PFSK-1 (cell line): Measurements from ENCODE around the gene NPC1L1.

Experiments used
- FOXP2 ChIP-seq: optimal IDR thresholded peaks from 2 replicates; pipeline ENCODE3; 2011; ENCODE audit warnings: borderline replicate concordance, control low read depth, inconsistent platforms; ENCODE audit not compliant: insufficient read depth; ENCODE audit errors: extremely low read length, extremely low read depth
- POLR2AphosphoS5 ChIP-seq: IDR thresholded peaks from 2 replicates; pipeline ENCODE4 v1.6.1; 2012; ENCODE audit warnings: low read depth, mild to moderate bottlenecking, control low read depth, low read length, moderate library complexity
- SIN3A ChIP-seq: IDR thresholded peaks from 2 replicates; pipeline ENCODE4 v1.6.1; 2012; ENCODE audit warnings: mild to moderate bottlenecking, low read length, moderate library complexity, borderline replicate concordance; ENCODE audit not compliant: insufficient read depth
- TAF1 ChIP-seq: IDR thresholded peaks from 2 replicates; pipeline ENCODE4 v1.6.1; 2012; ENCODE audit warnings: low read length, control low read depth, borderline replicate concordance; ENCODE audit not compliant: insufficient read depth
- TF ChIP-seq, protein P1 (sequence below), 2 experiments: IDR thresholded peaks; 2 replicates each; pipeline versions ENCODE4 v1.6.1 to v1.8.0; 2011 to 2012; ENCODE audit warnings: low read depth in 2 of 2, low read length in 2 of 2, control low read depth in 1 of 2, inconsistent platforms in 1 of 2, mild to moderate bottlenecking in 1 of 2, moderate library complexity in 1 of 2; ENCODE audit not compliant: insufficient read depth in 1 of 2

DNA sequence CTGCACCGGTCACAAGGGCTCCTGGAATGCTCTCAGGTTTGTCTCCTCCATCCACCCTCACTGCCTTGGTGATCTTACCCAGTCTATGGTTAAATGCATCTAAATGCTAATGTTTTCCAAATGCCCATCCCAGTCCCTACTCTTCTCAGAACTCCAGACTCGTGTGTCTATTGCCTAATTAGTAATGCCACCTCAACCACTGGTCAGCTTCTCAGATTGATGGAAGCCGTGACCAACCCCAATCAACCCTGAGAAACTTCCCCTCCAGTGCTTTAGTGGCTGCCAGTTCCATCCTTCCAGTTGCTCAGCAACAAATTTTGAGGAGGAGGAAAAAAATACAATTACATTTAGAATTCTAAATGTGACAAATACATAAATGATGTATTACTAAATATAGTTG, 69.3 kb downstream of the NPC1L1 start:
- TF ChIP-seq POLR2AphosphoS5, result no peak
- TF ChIP-seq, protein P1, sequence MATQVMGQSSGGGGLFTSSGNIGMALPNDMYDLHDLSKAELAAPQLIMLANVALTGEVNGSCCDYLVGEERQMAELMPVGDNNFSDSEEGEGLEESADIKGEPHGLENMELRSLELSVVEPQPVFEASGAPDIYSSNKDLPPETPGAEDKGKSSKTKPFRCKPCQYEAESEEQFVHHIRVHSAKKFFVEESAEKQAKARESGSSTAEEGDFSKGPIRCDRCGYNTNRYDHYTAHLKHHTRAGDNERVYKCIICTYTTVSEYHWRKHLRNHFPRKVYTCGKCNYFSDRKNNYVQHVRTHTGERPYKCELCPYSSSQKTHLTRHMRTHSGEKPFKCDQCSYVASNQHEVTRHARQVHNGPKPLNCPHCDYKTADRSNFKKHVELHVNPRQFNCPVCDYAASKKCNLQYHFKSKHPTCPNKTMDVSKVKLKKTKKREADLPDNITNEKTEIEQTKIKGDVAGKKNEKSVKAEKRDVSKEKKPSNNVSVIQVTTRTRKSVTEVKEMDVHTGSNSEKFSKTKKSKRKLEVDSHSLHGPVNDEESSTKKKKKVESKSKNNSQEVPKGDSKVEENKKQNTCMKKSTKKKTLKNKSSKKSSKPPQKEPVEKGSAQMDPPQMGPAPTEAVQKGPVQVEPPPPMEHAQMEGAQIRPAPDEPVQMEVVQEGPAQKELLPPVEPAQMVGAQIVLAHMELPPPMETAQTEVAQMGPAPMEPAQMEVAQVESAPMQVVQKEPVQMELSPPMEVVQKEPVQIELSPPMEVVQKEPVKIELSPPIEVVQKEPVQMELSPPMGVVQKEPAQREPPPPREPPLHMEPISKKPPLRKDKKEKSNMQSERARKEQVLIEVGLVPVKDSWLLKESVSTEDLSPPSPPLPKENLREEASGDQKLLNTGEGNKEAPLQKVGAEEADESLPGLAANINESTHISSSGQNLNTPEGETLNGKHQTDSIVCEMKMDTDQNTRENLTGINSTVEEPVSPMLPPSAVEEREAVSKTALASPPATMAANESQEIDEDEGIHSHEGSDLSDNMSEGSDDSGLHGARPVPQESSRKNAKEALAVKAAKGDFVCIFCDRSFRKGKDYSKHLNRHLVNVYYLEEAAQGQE (IDR thresholded peaks at IDR 0.05; ENCODE audit: insufficient read depth in 1 of 2, low read depth in 2 of 2, low read length in 2 of 2), result no peak
- TF ChIP-seq SIN3A, result no peak
- TF ChIP-seq TAF1, result no peak
- TF ChIP-seq FOXP2, result no peak
